RPMI7951 (cell line): ENCODE data around the gene NUP188. TPM values are rescaled to one million over a fixed set of nuclear protein-coding genes. Genes with fewer than 3 reads are reported as not detected.

Experiments
- total RNA-seq: library from RNA; depleted of rRNA; stranded (reverse); fragments of >200 nt; shearing (Covaris generic); gene quantifications from 2 replicates; pipeline ENCODE4 v1.2.3, GENCODE V29; 2014; rRNA removed

Gene NUP188
- total RNA-seq, 1 experiment from 2014 or later: 33.4 TPM

Other genes starting within 250 kb of the NUP188 start
- gene PKN3, start 245.2 kb upstream of the NUP188 start, total RNA-seq: 6.1 and 6.6 TPM in 2 replicates
- gene ZDHHC12, start 223.6 kb upstream of the NUP188 start, total RNA-seq: 68.1 and 69.2 TPM in 2 replicates
- gene ZER1, start 175.8 kb upstream of the NUP188 start, total RNA-seq: 13.7 and 15.4 TPM in 2 replicates
- 6.4 and 8.7 TPM in 2 replicates for gene TBC1D13, start 160.4 kb upstream of the NUP188 start, total RNA-seq
- gene ENDOG, start 129.2 kb upstream of the NUP188 start, total RNA-seq: 21.8 and 22.9 TPM in 2 replicates
- 17.1 and 20.4 TPM in 2 replicates for gene SPOUT1, start 117.9 kb upstream of the NUP188 start, total RNA-seq
- gene KYAT1, start 65.7 kb upstream of the NUP188 start, total RNA-seq: 8.0 and 9.6 TPM in 2 replicates
- gene LRRC8A, start 65.6 kb upstream of the NUP188 start, total RNA-seq: 13.9 and 14.1 TPM in 2 replicates
- gene PHYHD1, start 26.7 kb upstream of the NUP188 start, total RNA-seq: 1.7 and 1.8 TPM in 2 replicates
- 16.1 and 16.2 TPM in 2 replicates for gene DOLK, start 96 bp upstream of the NUP188 start, total RNA-seq
- 25.2 and 28.2 TPM in 2 replicates for gene SH3GLB2, start 80.6 kb downstream of the NUP188 start, total RNA-seq
- gene MIGA2, start 88.9 kb downstream of the NUP188 start, total RNA-seq: 13.7 and 15.6 TPM in 2 replicates
- 11.6 and 12.4 TPM in 2 replicates for gene DOLPP1, start 133.4 kb downstream of the NUP188 start, total RNA-seq
- 28.7 and 29.9 TPM in 2 replicates for gene CRAT, start 163.1 kb downstream of the NUP188 start, total RNA-seq
- 75.8 and 86.1 TPM in 2 replicates for gene PTPA, start 163.7 kb downstream of the NUP188 start, total RNA-seq
- gene IER5L, start 230.6 kb downstream of the NUP188 start, total RNA-seq: 11.2 and 21.2 TPM in 2 replicates